Subcutaneous adipose tissue (tissue), 4 donors: Measurements from ENCODE around the gene TRIB2. TPM values are rescaled to one million over a fixed set of nuclear protein-coding genes. Genes with fewer than 3 reads are reported as not detected.

Source experiments
- total RNA-seq, 4 donors: library from RNA; depleted of rRNA; stranded (reverse); fragments of >200 nt; gene quantifications; one replicate each; pipeline ENCODE4 v1.1.0, GENCODE V29; 2016
- TF ChIP-seq, protein P1 (sequence below): fragments of 450-650 bp; IDR thresholded peaks from one replicate; pipeline ENCODE4 v1.5.1; 2016; ENCODE audit warnings: low read depth, mild to moderate bottlenecking, control low read depth, antibody characterized with exemption, moderate library complexity

The TRIB2 gene
- 10 to 100 TPM; 17.3 to 94.9 (median 26.2) TPM for total RNA-seq

DNA sequence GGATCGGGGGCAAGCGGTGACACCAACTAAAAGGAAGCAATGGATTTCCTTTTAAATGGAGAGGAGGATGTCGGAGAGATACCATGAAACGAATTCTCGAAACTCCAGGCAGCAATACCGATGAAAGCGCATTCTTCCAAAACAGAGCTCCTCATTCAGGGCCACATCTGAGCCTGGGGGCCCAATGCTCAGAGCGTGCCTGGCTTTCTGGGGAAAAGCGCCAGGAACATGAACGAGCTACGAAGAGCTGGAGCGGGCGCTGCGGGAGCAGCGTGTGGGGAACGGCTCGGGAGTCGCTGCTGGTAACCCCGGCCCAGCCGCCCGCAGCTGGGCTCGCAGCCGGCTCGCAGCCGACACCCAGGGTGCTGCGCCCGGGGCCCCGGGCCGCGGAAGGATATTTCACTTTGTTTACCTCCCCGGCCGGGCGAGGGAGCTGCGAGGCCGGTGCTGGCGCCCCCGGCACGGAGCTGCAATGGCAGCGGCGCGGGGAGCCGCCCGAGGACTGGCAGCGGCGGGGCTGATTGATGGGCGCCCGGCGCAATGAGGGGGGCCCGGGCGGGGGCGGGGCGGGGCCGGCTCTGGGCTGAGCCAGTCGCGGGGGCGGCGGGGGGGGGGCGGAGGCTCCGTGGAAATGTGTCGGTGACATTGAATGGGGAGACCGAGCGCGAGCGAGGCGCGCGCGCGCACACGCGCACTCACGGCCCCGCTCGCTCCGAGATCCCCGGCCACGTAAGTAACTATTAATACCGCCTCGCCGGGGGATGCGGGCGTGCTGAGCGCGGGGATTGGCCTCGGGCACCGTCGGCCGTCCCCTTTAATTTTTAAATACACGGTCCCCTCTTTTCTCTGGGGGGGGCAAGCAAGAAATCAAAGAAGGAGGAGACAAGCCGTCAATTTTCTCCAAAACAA, at the start of gene TRIB2:
Gene TRIB2, plus strand, starts transcription at position 655 of the 909 bp plus-strand sequence. CDS start 1,372 bp downstream, outside the sequence.
- TF ChIP-seq, protein P1, sequence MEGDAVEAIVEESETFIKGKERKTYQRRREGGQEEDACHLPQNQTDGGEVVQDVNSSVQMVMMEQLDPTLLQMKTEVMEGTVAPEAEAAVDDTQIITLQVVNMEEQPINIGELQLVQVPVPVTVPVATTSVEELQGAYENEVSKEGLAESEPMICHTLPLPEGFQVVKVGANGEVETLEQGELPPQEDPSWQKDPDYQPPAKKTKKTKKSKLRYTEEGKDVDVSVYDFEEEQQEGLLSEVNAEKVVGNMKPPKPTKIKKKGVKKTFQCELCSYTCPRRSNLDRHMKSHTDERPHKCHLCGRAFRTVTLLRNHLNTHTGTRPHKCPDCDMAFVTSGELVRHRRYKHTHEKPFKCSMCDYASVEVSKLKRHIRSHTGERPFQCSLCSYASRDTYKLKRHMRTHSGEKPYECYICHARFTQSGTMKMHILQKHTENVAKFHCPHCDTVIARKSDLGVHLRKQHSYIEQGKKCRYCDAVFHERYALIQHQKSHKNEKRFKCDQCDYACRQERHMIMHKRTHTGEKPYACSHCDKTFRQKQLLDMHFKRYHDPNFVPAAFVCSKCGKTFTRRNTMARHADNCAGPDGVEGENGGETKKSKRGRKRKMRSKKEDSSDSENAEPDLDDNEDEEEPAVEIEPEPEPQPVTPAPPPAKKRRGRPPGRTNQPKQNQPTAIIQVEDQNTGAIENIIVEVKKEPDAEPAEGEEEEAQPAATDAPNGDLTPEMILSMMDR: no peak

DNA sequence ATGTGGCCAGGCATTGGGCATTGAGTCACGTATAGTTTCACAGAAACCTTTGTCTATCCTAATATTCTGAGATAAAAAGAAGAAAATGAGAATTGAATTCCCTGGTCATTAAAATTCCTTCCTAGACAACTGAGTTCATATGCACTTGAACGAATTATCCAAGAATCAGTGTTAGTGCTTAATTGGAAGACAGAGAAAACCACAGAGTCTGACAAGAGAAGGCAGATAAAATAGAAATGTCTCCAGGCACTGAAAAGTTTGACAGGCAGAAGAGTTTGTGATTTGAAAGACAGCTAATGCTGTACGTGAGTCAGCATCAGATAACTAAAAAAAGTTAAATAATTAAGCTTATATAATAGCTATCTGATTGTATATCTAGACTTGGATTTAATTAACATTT, 47.7 kb upstream of the TRIB2 start:
- TF ChIP-seq, protein P1: no peak

DNA sequence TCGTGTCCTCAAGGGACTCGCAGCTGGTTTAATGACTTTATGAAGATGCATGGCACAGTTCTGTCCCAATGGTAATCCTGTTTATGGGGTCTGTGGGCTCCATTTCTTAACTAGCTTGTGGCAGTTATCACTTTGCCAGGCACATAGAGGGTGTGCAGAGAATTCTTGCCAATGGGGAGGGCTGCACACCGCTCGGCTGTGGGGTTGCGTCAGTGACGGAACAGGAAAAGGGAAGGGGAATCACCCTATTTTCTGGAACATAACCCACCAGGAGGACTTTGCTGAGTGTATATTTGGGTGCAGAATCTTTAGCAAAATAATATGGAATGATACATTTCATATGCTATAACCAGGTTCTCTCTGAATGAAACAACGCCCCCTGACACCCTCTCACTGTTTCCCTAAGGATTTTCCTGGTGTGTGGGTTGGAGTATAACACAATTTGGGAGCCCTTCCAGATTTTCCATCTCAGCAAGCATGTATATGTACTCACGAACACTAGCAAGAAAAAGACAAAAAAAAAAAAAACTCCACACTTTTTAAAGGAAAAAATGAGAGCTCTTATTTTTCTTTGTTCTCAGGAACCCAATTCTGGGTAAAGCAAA, 43.9 kb upstream of the TRIB2 start:
- TF ChIP-seq, protein P1: no peak

DNA sequence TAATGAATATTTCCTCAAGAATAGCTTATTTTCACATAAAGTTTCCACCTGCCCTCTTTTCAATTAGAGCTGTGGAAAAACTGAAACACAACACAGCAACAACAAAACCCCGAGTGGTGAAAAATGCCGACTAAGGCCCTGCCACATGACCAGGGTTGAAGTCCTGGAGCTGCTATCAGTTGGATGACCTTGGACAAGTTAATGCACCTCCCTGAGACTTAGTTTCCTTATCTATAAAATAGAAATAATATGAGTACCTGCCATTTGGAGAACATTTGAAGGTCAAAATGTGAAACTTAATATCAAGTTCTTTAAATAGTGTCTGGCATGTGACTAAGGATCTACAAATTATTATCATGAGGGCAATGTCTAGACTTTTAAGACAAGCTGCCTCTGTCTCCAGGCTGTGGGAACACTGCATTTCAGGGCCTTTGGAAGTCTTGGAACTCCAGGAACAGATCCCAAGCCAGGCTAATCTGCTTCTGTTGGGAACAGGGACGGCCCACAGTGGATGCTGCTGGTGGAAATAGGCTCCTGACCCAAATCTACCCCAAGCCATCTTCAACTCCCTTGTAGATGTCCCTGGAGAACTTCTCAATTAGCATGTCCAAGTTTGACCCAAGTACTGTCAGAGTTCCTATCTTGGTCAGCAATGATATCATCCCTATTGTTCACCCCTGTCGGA, 42.0 kb upstream of the TRIB2 start:
- TF ChIP-seq, protein P1: no peak

DNA sequence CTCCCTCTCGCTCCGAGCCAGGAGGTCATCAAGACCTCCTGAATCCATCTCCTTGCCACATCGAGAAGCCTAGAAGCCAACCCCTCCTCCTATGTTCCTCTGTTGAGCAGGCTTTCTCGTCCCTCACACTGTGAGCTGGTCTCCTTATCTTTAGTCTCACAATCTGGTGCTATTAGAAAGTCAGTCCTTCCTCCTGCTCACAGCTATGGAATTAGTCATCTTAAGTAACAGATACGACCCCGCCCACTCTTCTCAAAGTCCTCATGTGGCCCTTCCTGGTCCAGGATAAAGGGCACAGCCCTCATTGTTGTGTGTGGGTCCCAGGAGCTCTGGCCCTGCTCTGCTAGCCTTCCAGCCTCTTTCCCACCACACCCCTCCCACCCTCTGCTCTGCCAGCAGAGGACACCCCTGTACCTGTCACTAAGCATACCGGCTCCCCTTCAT, 41.4 kb upstream of the TRIB2 start:
- TF ChIP-seq, protein P1: no peak

DNA sequence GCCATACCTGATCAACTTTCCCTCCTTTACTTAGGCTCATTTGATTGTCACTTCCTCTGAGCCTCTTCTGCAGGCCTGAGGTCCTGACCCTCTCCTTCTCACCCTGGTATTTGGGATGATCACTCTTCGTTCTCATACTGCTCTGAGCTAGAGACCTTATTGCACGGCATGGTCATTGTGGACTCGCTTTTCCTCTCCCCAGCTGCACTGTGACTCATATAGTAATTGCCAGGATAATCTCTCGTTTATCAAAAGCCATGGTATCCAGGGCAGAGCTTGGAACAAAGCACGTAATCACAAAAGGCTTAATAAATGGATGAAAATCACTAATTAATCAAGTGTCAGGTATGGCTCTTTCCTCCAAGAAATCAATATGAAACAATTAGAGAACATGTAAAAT, 40.9 kb upstream of the TRIB2 start:
- TF ChIP-seq, protein P1: no peak

DNA sequence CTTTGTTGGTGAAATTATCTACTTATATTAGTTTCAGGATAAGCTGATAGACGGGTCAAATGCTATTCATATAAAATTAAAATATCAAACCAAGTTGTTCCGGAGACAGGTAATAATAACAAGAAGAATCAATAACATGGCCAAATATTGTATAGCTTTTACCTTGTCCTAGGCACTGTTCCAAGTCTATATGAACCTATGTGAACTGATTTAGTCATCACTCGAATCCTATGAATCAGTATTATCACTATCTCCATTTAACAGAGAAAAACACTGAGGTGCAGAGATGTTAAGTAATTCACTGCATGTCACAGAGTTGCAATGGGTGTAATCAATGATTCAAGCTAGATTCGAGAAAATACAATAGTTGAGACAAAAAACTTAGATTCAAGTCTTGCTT, 40.0 kb upstream of the TRIB2 start:
- TF ChIP-seq, protein P1: no peak
